GM19023 (cell line): ENCODE measurements around the gene RXRB.

ENCODE experiments used
- ATAC-seq: cut with Tn5 transposase; IDR thresholded peaks from one replicate; pipeline ENCODE4 v1.9.1; 2021; ENCODE audit warnings: mild to moderate bottlenecking, moderate library complexity; ENCODE audit not compliant: unreplicated experiment

Gene RXRB

DNA sequence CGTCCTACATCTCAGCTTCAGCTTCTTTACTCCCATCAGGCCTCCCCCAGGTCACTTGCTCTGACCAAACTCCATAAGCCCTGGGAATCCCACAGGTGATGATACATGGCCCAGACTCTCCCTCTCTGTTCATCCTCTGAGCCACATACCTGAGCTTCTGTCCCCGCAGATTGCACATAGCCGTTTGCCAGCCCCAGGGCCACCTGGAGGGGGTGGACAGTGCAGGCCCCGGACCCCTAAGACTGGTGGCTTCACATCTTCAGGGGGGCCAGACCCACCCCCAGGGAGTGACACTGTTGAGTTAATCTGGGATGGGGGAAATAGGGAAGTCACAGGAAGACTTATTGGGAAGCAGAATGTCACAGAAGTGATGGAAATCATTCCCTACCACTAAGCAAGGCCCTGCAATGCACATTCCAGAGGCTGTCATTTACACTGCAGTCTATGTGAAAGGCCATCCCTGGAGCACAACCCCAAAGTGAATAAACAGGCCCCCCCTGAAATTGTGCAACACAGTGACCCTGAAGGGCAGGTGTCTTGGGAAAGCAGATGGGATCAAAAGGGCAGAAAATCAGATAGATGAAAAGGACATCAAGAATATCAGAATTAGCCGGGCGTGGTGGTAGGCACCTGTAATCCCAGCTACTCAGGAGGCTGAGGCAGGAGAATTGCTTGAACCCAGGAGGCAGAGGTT lies 2.2 kb downstream of the RXRB start:
- no peak for ATAC-seq

DNA sequence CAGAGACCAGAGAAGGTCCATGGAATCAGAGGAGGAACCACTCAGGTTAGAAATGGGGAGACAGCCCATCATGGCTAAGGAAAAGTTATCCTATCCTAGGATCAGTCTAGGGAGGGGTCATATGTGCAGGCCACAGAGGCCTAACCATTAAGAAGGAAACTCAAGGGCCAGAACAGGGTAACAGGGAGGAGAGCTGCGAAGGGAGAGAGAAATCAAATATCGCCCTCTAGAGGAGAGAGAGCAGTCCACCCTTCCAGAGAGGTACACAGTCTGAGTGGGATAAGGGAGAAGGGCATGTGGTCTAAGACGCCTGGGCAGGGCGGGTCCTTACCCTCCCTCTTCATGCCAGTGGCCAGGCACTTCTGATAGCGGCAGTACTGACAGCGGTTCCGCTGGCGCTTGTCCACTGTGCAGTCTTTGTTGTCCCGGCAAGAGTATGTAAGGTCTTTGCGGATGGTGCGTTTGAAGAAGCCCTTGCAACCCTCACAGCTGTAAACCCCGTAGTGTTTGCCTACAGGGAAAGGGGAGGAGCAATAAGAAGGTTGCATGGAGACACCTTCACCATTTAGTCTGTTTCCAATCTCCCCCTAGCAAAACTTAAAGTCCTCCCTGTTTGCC lies 2.9 kb downstream of the RXRB start:
- no peak for ATAC-seq

DNA sequence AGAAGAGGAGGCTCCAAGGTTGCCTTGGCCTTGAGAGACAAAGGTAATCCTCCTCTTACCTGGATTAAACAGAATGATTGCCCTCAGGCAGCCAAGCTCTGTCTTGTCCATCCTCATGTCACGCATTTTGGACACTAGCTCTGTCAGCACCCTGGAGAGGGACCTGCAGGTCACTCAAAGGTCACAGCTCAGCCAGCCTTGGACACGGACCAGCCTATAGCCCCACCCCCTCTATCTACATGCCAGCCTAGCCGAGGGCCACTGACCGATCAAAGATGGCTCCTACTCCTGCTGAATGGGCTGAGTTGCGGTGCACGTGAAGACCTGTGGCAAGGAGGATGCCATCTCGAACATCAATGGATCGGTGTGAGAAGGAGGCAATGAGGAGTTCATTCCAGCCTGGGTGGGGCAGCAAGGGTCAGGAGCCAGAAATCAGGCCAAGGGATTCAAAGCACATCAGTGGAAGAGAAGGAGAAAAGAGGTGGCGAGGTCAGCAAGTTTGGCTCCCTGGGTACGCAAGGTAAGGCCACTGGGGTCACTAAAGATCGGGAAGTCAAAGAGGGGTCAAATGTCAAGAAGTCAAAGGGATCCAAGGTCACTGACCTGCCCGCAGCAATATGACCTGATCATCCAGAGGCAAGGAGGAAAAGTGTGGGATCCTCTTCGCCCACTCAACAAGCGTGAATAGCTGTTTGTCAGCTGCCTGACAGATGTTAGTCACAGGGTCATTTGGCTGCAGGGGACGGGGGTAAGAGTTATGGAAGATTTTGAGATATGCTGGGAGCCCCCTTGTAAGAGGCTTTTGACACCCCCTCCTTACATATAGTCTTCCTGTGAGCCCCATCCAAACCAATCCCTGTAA lies 4.9 kb downstream of the RXRB start:
- no peak for ATAC-seq

DNA sequence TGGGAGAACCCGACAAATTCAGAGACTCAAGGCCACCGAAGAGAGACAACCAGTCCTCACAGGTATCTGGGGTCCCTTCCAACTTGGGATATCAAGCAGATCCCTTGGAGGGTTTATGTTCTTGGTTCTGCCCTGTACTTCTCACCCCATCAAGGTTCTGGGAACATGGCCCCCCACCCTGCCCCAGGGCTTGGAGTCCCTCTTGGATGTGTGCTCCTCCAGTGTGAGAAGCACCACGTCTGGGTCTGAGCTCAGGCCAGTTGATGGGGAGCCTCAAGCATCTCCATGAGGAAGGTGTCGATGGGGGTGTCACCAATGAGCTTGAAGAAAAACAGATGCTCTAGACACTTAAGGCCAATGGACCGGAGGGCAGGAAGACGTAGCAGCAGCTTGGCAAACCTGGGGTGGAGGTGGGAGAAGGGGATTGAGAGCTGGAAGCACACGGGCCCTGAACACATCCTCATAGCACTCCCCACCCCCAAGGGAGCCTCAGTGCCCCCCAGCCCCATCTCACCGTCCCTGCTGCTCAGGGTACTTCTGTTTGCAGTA lies 6.0 kb downstream of the RXRB start:
- ATAC-seq = no peak

DNA sequence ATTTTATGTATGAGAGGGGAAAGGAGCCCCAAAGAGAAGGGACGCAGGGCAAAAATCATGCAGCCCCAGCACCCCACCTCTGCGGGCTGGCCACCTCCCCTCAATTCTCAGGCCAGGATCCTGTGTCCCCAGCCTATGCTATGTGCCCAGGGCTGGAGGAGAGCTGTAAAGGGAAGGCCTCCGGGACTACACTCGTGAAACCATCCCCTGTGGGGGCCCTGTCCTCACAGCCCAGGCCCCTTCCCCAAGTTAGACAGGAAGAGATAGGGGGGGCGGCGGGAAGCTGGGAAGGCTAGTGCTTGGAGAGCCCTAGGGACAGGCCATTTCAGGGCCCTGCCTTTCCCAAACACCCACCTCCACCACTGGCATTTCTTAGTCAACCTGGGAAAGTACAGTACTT lies 6.8 kb downstream of the RXRB start:
- no peak for ATAC-seq

DNA sequence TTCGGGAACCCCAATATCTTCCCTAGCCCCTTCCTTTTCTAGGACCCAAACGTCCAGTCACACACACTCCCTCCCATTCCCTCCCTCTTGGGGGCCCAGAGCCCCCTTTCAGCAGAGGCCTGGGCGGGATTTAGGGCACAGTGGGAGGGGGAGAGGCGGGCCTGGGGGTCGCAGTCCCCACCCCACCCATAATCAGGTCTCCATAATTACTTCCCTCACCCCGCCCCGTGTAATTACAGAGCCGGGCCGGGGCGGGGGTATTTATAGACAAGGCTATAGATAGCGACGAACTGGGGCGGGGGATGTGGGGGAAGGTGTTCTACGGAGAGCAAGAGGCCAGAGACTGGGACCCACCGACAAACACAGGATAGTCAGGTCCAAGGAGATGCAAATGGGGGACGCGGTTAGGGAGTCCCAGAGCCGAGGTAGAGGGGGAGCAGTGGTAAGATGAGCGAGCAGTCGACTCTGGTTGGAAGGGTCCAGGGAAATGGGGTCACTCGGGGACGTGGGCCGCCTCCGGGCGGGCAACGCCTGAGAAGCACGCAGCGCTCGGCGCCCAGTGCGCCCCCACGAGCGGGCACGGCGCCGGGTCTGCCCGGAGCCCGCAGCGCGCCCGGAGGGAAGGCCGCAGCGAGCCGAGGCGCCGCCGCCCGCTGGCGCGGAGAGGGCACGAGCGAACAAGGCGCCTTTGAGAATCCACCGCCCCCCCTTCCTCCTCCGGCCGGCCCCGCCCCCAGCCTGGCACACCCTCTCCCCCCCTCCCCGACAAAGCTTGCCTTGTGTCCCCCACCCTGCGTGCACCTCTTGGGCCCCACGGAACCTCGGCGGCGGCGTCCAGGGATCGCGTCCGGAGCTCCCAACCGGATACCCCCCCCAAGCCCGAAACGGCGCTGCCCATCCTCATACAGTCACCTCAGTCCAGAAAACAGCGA lies 7.5 kb downstream of the RXRB start:
- ATAC-seq = no peak

DNA sequence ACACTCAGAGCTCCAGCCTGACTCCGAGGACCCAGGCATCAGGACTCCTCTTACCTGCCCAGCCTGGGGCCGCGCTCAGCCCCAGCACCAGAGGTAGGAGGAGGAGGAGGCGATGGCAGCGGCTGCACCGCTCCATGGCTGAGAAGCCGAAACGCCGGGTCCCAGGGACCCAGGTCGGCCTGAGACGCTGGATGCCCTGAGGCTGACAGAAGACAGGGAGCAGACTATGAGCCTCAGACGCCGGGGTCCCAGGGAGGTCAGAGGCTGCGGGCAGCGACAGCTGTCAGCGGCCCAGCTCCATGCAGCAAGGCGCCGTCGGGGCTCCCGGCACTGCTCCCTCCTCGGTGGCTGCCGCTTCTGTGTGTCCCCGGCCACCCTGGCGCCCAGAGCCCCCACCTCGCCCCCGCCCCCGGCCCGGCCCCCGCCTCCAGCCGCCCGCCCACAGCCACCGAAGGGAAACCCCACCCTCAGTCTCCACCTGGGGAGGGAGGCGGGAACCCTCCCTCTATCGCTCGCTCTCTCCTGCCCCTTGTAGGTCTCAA lies 8.3 kb downstream of the RXRB start, which contains the start of gene COL11A2:
TSS of gene COL11A2 (minus strand) at position 363 of the 542 bp plus-strand sequence. CDS start at position 136, 227 bp downstream.
- ATAC-seq = no peak

DNA sequence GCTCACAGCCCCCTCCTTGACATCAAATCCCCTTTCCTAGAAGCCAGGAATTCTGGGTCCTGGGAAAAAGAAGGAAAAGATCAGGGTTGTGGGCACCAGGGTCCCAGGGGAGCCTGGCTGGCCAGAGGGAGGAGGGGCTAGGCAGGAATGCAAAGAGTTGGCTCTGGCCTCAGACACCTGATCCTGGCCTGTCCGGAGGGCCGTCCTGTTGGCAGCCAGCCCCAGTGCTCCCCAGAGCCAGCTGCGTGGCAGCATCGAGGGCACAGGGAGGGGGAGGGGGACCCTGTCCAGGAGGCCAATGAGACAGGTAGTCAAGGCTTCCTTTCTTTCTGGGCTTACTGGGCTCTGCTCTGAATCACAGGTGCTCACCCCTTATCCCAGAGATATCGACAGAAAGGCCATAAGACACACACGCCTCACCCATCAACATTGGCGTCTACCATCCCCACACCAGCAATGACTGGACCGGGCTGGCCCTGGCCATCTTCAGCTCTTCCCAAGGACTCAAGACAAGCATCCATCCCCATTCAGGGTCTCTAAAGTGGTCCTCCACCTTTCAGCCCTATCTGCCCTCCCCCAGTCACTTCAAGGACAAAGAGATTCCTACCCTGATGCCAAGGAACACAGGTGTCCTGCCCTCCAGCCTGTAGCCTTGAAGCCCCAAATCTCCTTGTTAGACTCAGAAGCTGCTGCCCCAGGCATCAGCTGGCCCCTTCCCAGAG lies 8.9 kb downstream of the RXRB start:
- no peak for ATAC-seq

DNA sequence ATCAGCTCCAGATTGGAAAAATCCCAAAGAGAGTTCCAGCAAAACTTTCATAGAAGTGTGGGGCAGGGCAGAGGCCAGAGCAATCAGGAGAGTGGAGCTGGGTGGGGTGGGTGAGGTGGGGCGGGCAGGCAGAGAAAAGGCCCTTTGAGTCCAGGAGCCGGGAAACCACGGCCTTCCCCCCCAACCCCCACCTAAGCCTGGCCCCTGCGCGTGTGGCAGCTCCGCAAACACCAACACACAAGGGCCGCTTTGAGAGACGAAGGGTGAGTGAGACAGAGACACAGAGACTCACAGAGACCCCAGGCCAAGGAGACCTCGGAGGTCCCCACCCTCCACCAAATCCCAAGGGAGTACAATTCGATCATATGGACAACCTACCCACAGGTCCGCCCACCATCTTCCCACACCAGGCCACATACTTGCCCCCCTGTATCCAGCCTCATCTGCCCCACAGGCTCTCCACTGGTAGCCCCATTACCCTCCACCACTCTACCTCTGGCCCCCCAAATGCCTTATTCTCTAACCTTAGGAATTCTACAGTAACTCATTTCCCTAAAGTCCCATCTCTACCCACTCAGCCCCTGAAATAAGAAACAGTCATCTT lies 9.9 kb downstream of the RXRB start:
- no peak for ATAC-seq

DNA sequence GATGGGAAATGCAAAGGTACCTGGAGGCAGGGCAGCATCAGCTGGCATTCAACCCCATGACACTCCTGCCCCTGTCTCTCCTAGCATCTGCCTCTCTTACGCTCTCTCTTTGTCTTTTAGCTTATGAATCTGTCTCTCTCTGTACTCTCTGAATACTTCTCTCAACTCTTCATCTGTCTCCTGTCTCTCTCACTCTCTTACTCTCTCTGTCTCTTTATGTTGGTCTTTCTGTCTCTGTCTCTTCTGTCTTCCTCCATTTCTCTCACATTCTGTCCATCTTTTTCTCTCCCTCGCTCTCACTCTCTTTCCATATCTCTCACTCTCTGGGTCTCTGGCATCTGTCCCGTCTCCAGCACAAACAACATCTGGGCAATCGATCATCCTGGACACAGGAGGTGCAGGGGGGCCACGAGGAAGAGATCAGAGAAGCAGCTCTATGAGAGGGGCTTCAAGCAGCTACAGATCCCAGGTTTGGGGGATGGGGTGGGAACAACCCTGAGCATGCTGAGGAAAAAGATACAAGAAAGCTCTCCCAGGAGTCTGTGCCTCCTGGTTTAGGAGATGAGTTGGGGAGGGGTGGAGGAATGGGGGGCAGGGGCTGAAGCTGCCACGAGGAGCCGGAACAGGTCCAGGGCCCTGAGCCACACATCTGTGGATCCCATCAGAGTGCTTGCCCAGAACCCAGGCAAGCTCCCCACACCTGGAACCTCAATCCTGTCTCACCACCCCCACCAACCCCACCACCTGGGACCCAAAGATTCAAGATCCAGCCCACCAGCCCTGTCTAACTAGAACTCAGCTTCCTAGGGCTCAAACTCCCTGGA lies 10.6 kb downstream of the RXRB start:
- ATAC-seq = no peak

DNA sequence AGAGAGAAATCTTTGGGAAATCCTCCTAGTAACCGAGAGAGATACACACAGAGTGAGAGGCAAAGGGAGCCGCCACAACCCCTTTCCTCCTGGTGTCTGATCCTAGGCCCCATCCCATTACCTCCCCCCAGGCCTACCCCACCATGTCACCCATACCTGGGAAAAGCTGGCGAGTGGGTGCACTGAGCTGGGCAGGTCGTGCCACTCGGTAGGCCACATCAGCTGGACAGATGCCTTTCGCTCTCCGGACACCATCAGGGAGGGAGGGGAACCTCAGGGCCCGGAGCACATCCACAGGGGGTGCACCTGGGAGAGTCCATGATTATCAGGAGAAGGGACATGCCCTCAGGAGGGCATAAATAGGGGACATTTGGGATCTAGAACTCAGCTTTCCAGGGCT lies 11.3 kb downstream of the RXRB start:
- ATAC-seq = no peak

DNA sequence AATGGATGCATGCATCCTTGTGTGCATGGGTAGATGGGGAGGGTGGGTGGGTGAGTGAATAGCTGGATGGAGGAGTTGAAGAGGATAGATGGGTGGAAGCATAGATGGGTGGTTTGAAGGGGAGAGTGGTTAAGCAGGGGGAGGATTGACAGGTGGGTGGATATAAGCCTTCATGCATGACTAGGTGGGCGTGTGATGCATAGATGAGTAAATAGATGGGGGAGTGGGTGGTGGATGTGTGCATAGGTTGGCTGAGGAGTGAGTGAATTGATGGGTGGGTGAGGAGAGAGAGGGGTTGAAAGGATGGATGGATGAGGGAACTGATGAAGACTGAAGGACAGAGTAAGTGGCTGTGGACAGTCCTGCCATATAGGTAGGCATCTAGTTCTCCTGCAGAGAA lies 12.7 kb downstream of the RXRB start:
- ATAC-seq = no peak

DNA sequence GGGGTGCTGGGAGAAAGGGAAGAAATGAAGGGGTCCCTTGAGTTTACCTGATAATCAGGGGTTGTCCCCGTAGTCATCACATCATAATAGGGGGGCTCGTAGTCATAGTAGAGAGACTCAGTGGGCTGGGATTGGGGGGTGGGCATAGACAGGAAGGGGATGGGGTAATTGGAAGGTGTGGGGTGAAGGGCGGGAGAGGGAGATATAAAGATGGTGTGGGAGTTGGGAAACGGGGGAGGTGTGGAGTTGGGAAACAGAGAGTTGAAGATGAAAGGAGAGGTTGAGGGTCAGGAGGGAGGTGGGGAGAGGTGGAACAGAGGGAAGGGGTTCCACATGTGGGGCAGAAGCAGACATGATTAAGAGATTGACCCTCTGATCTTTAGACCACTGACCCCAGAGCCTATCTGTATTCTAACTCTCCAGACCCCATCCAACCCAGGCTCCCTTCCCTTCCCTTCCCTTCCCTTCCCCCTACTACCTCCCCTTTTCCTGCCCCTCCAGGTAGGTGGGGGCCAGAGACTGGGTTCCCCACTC lies 14.7 kb downstream of the RXRB start:
- ATAC-seq = no peak

DNA sequence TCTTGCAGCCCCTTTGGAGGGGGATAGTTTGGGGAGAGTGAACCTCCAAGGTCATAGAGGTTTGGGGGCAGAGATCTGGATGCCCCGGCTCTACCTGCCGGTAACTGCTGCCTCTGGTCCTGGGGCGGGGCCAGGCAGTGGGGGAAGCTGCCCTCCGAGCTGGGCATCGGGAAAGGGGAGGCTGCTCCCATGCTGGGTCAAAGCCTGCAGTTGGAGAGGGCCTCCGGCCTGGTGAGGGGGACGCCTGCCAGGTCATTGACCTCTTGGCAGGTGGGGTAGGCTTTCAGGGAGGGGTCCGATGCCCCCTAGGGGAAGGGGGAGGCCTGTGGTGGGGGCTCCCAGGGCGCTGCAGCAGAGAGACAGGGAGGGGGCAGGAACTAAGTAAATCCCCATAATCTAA lies 15.3 kb downstream of the RXRB start:
- ATAC-seq = no peak

DNA sequence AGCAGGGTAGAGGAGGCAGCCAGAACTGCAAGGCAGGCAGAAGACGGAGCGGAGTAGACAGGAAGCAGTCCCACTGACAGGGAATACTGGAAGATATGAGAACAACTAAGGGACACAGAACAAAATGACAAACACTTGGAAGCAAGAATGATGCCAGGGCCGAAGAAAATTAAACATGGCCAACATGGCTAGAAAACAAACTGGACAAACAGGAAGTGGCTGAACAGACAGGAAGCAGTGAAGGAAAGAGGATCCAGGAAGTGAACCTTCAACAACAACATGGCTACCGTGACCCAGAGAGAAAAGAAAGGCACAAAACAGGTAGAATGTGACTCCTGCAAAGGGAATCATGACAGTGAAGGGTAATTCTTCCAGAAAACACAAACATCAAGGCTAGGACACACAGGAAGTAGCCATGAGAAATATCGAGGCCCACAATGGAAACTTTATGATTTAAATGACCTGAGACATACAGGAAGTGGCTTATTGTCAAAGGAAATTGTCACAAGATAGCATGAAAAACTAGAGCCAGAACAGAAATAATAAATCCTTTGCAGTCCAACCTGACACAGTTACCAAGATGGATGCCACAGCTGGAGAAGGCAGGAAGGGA lies 17.3 kb downstream of the RXRB start:
- no peak for ATAC-seq

DNA sequence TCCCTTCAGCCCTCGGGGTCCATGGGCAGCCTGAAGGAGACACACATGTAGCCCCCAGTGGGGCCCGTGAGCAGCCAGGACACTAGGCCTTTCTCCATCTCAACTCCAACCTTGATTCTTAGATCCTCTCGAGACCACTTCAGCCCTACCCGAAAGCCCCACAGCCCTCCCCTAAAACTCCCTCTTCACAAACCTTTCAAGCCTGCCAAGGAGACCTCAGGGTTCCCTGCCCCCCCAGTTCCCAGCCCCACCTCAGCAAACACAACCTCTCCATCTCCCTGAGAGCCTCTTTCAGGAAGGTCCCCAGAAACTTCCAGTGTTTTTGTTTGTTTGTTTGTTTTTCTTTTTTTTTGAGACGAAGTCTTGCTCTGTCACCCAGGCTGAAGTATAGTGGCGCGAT lies 19.3 kb downstream of the RXRB start:
- ATAC-seq = no peak

DNA sequence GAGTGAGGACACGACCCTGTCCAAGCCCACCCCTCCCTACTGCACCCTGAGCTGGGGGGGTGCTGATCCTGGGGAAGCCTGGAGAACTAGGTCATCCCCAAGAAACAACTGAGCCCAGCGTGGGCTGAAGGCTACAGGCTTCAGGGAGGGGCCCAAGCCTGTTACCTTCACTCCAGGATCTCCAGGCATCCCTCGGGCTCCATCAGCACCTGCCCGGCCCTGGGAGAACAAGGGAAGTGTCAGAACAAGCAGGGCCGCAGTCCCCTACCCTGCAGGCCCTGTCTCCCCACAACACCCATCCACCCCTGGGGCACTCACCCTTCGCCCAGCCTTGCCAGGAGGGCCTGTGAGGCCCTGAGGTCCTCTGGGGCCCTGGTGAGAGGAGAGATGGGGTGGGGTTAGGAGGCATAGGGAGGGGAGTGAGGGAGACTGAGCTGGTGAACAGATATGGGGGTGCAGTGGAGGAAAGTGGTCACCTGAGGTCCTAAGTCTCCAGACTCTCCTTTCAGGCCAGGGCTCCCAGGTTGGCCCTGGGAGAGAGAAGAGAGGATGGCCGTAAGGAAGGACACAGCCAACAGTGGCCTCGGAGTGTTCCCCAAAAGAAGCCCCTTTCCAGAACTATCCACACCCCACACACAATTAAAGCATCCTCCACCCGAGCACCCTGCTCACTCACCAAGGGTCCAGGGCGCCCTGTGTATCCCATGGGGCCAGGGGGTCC lies 21.6 kb downstream of the RXRB start:
- ATAC-seq = no peak
